RWPE1 (cell line): ENCODE results near the gene SHROOM3.

ENCODE experiments used
- CTCF ChIA-PET: fragments of 350-600 bp; sonication (Branson Sonifier 250); formaldehyde crosslinking; extraction: SDS; loops from one replicate; lab custom pipeline; 2021; lab: Yijun Ruan, JAX
- POLR2A ChIA-PET: fragments of 400-600 bp; formaldehyde crosslinking; extraction: SDS; loops from one replicate; lab custom pipeline; 2020; ENCODE audit warnings: antibody characterized with exemption; ENCODE audit not compliant: low non-redundant PET; lab: Yijun Ruan, JAX
- DNase-seq: peaks from one replicate; pipeline ENCODE4 v3.0.0; 2012; ENCODE audit warnings: low spot score
- H3K27ac ChIP-seq: fragments of 450-650 bp; 2 replicates; pipeline ENCODE4 v1.5.1; 2017
- CTCF ChIP-seq: fragments of 450-650 bp; conservative IDR thresholded peaks from 2 replicates; pipeline ENCODE4 v1.5.1; 2017; ENCODE audit warnings: low read depth, mild to moderate bottlenecking

Gene SHROOM3

GRCh38 chr4:76443376-76443775 lies 8.3 kb downstream of the SHROOM3 start:
- POLR2A ChIA-PET, result no interaction called here
- no peak overlapping the region for H3K27ac ChIP-seq
- CTCF ChIA-PET, result no interaction called here
- TF ChIP-seq CTCF, result no peak
- DNase-seq, result no peak

- POLR2A ChIA-PET, result interaction anchor here (0.7 kb wide), 1 partner anchor 39 kb away, joined by 5 read pairs; no protein-coding TSS in a partner anchor
- no peak for DNase-seq
- no peak for TF ChIP-seq CTCF
- CTCF ChIA-PET, result no interaction called here
- H3K27ac ChIP-seq, result no peak overlapping the region
Measured at GRCh38 chr4:76445911-76446310, 10.9 kb downstream of the SHROOM3 start.

GRCh38 chr4:76447393-76447851 lies 12.4 kb downstream of the SHROOM3 start:
- H3K27ac ChIP-seq, result no peak overlapping the region
- ChIA-PET CTCF (interaction anchor here (1.0 kb wide), 1 partner anchor 12 kb away, joined by 3 read pairs; no protein-coding TSS in a partner anchor), POLR2A (no interaction called here)
- no peak for TF ChIP-seq CTCF
- DNase-seq, result no peak

GRCh38 chr4:76448211-76448610 lies 13.2 kb downstream of the SHROOM3 start:
- ChIA-PET POLR2A (no interaction called here), CTCF (interaction anchor here (1.0 kb wide), 1 partner anchor 11 kb away, joined by 3 read pairs; no protein-coding TSS in a partner anchor)
- DNase-seq, result no peak
- TF ChIP-seq CTCF, result no peak
- no peak overlapping the region for H3K27ac ChIP-seq

GRCh38 chr4:76449362-76449767 lies 14.3 kb downstream of the SHROOM3 start:
- no peak for TF ChIP-seq CTCF
- DNase-seq, result no peak
- H3K27ac ChIP-seq, result no peak overlapping the region
- CTCF ChIA-PET, result no interaction called here
- POLR2A ChIA-PET, result no interaction called here

- H3K27ac ChIP-seq, result no peak overlapping the region
- no peak for DNase-seq
- CTCF ChIA-PET, result no interaction called here
- POLR2A ChIA-PET, result no interaction called here
- TF ChIP-seq CTCF, result no peak
Measured at GRCh38 chr4:76449833-76450232, 14.8 kb downstream of the SHROOM3 start.
